Measurements from ENCODE around the gene ADCY7. TPM values are rescaled to one million over a fixed set of nuclear protein-coding genes. Genes with fewer than 3 reads are reported as not detected.

The ADCY7 gene
- total RNA-seq, 1 donor from 2014 or later = 17.0 TPM

DNA sequence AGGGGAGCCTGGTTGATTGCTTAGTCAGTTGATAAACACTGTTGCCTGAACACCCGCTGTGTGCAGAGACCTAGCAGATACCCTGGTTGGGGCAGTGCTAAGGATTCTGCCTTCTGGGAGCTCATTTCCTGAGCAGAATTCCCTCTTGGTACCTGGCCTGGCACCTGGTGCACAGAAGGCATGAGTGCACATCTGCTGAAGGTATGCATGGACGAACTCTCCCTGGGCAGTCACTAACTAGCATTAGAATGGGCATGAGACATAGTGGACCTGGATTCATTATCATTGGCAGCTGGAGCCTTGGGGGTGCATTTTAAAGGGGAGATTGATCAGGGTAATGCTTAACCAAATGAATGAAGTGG is 13.1 kb downstream of the ADCY7 start:
- Mint-ChIP-seq H3K9me3 (ENCODE audit: low read depth) (peaks cover 7% of the 10 kb centered on the region), H3K27me3 (no peaks in the 10 kb centered on the region), H3K27ac (no peak overlapping the region), H3K4me1 (ENCODE audit: low read depth) (no peaks in the 10 kb centered on the region), H3K4me3 (ENCODE audit: low read depth) (no peak overlapping the region), H3K36me3 (ENCODE audit: insufficient read depth) (peaks cover 2% of the 10 kb centered on the region)
- DNase-seq (ENCODE audit: low spot score, unreplicated experiment) = no peak
- TF ChIP-seq, protein P1, sequence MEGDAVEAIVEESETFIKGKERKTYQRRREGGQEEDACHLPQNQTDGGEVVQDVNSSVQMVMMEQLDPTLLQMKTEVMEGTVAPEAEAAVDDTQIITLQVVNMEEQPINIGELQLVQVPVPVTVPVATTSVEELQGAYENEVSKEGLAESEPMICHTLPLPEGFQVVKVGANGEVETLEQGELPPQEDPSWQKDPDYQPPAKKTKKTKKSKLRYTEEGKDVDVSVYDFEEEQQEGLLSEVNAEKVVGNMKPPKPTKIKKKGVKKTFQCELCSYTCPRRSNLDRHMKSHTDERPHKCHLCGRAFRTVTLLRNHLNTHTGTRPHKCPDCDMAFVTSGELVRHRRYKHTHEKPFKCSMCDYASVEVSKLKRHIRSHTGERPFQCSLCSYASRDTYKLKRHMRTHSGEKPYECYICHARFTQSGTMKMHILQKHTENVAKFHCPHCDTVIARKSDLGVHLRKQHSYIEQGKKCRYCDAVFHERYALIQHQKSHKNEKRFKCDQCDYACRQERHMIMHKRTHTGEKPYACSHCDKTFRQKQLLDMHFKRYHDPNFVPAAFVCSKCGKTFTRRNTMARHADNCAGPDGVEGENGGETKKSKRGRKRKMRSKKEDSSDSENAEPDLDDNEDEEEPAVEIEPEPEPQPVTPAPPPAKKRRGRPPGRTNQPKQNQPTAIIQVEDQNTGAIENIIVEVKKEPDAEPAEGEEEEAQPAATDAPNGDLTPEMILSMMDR (IDR thresholded peaks at IDR 0.05; ENCODE audit: unreplicated experiment) = no peak

DNA sequence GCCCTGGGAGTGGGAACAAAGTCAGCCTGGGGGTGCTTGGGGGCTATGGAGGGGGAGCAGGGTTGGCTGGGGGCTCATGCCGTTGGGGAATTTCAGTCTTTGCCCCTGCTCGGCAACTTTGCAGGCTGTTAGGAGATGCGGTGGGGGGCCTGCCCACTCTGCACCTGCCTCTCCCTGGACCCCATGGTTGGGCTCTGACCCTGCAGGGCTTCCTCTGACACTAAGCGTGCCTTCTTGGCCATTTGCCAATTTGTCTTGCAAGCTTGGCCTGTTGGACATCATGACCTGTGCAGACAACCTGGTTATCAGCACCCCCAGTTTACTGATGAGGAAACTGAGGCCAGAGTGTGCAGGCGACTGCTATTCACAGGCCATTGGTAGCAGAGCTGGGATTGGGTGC is 14.6 kb downstream of the ADCY7 start:
- Mint-ChIP-seq H3K36me3 (ENCODE audit: insufficient read depth) (peaks cover 2% of the 10 kb centered on the region), H3K27ac (no peak overlapping the region), H3K4me3 (ENCODE audit: low read depth) (no peak overlapping the region), H3K9me3 (ENCODE audit: low read depth) (peaks cover 7% of the 10 kb centered on the region), H3K27me3 (no peaks in the 10 kb centered on the region), H3K4me1 (ENCODE audit: low read depth) (no peaks in the 10 kb centered on the region)
- DNase-seq (ENCODE audit: low spot score, unreplicated experiment) = no peak
- TF ChIP-seq, protein P1 (IDR thresholded peaks at IDR 0.05; ENCODE audit: unreplicated experiment) = no peak

DNA sequence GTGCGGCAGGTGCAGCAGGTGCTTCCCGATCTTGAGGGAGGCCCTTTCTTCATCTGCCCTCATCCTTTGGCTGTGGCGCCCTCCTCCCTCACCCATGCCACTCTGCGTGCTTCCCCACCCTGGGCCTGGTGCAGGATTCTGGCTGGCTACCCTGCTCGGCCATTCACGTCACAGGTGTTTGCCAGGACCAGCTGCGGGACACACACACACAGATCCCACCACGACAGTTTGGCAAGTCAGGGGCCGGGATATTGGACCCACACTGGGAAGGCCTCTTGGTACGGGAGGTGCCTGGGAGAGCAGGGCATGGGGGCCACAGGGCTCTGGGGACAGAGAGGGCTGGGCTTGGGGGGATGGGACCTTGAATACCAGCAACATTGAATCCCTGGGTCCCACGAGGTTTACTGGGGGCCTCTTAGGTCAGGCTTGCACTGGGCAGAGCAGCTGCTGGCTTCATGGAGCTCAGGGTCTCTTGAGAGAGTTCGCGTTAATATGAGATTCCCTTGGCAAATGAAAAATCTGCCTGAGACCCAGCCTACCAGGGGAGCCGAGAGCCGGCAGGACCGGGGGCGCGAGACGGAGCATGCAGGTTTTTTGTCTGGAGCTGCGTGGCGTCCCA is 15.1 kb downstream of the ADCY7 start:
- no peaks in the 10 kb centered on the region for H3K27me3 Mint-ChIP-seq
- H3K4me3 Mint-ChIP-seq (ENCODE audit: low read depth) = no peak overlapping the region
- no peak for DNase-seq (ENCODE audit: low spot score, unreplicated experiment)
- no peaks in the 10 kb centered on the region for H3K4me1 Mint-ChIP-seq (ENCODE audit: low read depth)
- H3K36me3 Mint-ChIP-seq (ENCODE audit: insufficient read depth) = peaks cover 3% of the 10 kb centered on the region
- no peak overlapping the region for H3K27ac Mint-ChIP-seq
- TF ChIP-seq, protein P1 (IDR thresholded peaks at IDR 0.05; ENCODE audit: unreplicated experiment) = no peak
- H3K9me3 Mint-ChIP-seq (ENCODE audit: low read depth) = peaks cover 7% of the 10 kb centered on the region

DNA sequence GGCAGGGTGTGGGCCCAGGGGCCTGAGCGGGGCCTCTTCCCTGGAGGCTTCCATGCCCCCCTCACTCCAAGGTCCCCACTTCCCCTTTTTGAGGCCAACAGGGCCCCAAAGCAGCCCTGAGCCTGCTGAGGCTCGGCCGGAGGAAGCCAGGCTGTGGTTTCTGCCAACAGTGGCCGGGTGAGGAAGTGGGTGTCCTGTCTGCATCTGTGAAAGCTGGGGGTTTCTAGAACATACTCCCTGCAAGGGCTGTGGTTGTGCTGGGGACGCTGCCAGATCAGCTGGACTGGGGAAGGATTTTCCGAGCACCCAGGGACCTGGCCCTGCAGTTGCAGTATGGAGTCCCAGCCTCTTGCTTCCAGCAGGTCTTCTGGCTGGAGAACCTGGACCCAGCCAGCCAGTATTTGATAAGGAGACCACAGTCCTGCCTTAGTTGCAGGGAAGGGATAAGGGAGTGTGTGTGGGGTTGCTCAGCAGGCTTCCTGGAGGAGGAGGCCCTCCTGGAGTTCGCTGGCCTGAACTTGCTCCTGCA is 15.7 kb downstream of the ADCY7 start:
- TF ChIP-seq, protein P1 (IDR thresholded peaks at IDR 0.05; ENCODE audit: unreplicated experiment) = no peak
- no peak overlapping the region for H3K27ac Mint-ChIP-seq
- H3K27me3 Mint-ChIP-seq = no peaks in the 10 kb centered on the region
- H3K9me3 Mint-ChIP-seq (ENCODE audit: low read depth) = peaks cover 7% of the 10 kb centered on the region
- H3K36me3 Mint-ChIP-seq (ENCODE audit: insufficient read depth) = peaks cover 4% of the 10 kb centered on the region
- DNase-seq (ENCODE audit: low spot score, unreplicated experiment) = no peak
- H3K4me1 Mint-ChIP-seq (ENCODE audit: low read depth) = no peaks in the 10 kb centered on the region
- no peak overlapping the region for H3K4me3 Mint-ChIP-seq (ENCODE audit: low read depth)

DNA sequence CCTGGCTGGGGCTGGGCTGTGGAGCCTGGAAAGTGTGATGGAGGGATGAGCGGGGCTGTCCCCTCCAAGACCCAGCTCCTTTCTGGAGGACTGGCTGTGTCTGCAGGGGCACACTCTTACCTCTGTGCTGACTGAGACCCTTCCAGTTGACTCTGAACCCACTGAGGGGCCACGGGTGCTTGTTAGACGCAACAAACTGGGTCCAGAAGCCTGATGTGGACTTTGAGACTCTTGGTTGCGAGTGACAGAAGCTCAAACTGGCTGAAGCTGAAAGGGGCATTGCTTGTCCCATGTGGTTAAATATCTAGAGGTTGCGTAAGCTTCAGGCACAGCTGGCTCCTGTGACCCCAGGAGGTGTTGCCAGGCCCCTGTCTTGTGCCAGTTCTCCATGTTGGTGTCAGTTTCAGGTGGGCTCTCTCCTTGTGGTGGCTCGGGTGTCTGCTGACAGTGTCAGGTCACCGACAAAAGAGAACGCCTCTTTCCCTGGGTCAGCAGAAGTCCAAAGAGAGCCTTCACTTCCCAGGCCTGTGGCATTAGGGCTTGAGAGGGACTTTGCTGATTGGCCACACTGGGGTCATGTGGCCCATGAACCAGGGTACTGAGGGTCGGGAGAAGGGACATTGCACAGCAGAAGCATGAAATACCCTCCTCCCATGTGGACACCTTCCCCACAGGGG is 16.7 kb downstream of the ADCY7 start:
- Mint-ChIP-seq H3K36me3 (ENCODE audit: insufficient read depth) (peaks cover 4% of the 10 kb centered on the region), H3K27me3 (no peaks in the 10 kb centered on the region), H3K9me3 (ENCODE audit: low read depth) (peaks cover 7% of the 10 kb centered on the region), H3K27ac (no peak overlapping the region), H3K4me3 (ENCODE audit: low read depth) (no peak overlapping the region), H3K4me1 (ENCODE audit: low read depth) (no peaks in the 10 kb centered on the region)
- TF ChIP-seq, protein P1 (IDR thresholded peaks at IDR 0.05; ENCODE audit: unreplicated experiment) = no peak
- DNase-seq (ENCODE audit: low spot score, unreplicated experiment) = no peak
